GM08714 (cell line): Measurements from ENCODE around the gene CSNK2A2.

Source experiments
- H3K4me3 ChIP-seq: fragments of 200-500 bp; sonication (Bioruptor generic); 2 replicates; pipeline ENCODE4 v1.5.1; 2014; ENCODE audit warnings: mild to moderate bottlenecking, low read length, inconsistent platforms
- ZNF274 ChIP-seq: IDR thresholded peaks from 2 replicates; pipeline ENCODE4 v1.6.1; 2012; ENCODE audit warnings: mild to moderate bottlenecking, low read depth, low read length

The CSNK2A2 gene

DNA sequence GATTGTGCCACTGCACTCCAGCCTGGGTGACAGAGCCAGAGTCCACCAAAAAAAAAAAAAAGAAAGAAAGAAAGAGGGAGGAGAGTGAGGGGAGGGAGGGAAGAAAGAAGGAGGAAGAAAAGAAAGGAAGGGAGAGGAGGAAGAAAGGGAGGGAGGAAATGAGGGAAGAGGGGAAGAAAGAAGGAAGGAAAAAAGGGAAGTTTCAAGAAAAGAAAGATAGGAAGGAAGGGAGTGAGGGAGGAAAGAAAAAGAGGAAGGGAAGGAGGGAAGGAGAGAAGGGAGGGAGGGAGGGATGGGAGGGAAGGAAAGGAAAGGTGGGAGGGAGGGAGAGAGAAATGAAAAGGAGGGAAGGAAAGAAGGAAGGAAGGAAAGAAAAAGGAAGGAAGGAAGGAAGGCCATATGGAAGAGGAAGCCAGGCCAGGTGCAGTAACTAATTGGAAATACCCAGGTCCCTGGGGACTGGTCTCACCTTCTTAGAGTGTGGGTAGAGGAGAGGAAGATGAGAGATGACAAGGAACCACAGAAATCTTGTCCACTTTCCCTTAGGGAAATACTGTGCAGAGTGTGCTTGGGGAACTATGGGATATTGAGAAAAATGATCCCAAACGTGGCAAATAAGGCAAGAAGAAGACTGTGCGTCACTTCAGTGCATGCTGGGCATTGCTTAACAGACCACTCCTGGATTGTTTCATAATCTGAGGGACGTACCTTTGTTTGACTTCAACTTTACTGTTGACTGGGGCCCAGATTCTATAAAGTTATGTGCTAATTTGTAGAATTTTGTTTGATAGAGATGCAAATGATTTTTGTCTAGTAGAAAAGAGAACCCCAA, 15.1 kb upstream of the CSNK2A2 start:
- H3K4me3 ChIP-seq: no peak overlapping the region
- TF ChIP-seq ZNF274: no peak

- H3K4me3 ChIP-seq: no peak overlapping the region
- no peak for TF ChIP-seq ZNF274
Measured at GRCh38 chr16:58211846-58212245, 13.9 kb upstream of the CSNK2A2 start.

- H3K4me3 ChIP-seq: no peak overlapping the region
- no peak for TF ChIP-seq ZNF274
Measured at GRCh38 chr16:58211245-58211644, 13.3 kb upstream of the CSNK2A2 start.

GRCh38 chr16:58205276-58206036, 7.5 kb upstream of the CSNK2A2 start:
- no peak for TF ChIP-seq ZNF274
- H3K4me3 ChIP-seq: no peak overlapping the region

DNA sequence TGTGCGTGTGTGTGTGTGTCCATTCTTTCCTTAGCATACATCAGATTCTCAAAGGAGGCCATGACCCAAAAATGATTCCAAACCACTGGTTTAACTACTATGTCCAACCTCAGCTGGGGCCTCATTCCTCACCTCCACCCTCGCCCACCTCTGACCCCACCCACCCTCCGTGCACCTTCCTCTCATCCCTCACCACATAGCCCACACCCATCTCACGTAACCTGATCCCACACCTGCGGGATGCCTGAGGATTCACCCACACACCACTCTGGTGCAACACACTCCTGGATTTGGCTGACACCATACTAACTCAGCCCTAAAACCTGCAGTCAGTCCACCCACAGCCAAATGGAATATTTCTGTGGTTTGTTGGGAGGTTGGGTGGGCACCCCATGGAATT, 3.3 kb upstream of the CSNK2A2 start:
- no peak for TF ChIP-seq ZNF274

DNA sequence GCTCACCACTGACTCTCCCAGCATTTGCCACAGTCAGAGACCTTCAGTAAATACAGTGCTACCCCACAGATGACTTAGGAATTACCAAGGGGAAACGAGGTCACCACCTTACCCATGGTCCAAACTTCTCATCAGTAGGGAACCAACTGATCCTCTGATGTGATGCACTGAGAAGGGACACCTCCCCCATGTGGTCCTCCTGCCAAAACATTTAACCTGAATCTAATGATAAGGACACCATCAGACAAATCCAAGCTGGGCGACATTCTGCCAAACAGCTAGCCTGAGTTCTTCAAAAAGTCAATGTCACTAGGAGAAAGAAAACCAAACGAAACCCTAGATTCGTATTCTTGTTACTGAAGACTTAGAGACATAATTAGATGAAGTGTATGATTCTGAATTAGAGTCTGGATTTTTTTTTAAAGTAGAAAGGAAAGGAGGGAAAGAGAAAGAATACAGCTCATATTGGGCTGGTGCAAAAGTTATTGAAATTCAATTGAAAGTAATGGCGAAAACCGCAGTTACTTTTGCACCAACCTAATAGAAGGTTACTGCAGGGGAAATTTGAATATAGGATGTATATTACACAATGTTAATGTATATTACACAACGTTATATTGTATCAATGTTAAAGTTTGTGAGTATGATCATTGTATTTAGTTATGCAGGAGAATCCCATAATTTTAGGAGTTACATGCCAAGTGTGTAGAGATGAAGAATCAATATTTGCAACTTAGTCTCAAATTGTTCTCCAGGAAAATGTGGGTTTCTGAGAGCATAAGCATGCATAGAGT, 2.3 kb upstream of the CSNK2A2 start:
- TF ChIP-seq ZNF274: no peak

More for the DNA sequence above, 3.3 kb upstream of the CSNK2A2 start:
- no peak overlapping the region for H3K4me3 ChIP-seq

GRCh38 chr16:58198803-58199411, 1.0 kb upstream of the CSNK2A2 start:
- no peak for TF ChIP-seq ZNF274
- H3K4me3 ChIP-seq: no peak overlapping the region

More for the DNA sequence above, 2.3 kb upstream of the CSNK2A2 start:
- H3K4me3 ChIP-seq: no peak overlapping the region

DNA sequence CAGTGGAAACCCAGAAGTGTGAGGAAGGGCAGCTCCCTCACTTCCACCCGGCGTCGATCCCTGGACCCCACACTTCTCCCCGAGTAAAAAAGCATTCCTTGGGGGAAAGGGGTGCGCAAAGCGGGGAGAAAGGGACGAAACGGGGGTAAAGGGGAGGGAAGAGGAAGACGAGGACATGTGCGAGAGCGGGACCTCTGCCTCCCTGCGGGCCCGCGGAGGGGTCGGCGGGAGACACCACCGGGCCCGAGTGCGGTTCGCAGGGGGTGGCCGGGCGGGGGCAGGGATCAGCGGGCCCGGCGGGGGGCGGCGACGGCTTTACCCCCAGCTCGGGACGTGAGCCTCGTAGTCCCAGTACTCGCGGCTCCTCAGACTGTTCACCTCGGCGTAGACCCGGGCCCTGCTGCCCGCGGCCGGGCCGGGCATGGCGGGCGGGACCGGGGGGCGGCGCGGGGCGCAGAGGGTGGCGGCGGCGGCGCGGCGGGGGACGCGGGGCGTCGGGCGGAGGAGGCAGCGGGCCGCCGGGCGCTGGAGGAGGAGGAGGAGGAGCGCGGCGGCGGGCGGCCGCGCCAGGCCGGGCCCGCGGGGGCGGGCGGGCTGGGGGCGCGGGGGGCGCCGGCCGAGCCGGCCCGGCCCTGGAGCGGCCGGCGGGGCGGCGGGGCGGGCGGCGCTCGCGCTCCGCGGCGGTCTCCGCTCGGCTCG, 443 bp downstream of the CSNK2A2 start:
- H3K4me3 ChIP-seq: peak overlapping the region; percentile 86
- no peak for TF ChIP-seq ZNF274

DNA sequence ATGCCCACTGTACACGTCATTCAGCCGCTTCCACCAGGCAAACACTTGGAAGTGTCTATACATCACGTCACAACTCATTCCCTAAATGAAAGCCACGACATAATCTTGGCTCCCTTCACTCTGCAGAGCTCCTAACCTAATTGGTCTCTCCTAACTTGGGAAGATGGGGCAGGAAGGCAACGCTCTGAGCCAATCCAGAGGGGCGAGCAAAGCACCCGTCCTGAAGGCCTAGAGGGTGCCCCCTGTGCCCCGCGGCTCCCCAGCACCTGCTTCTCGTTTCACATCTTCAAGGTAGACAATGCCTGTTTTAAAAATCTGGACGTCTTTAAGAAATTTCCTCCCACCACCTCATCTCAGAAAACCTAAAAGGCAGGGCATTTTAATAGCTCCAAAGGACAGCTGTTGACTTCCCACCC, 1.0 kb downstream of the CSNK2A2 start:
- peak overlapping the region; percentile 86 for H3K4me3 ChIP-seq
- TF ChIP-seq ZNF274: no peak

GRCh38 chr16:58195771-58196170, 2.1 kb downstream of the CSNK2A2 start:
- no peak for TF ChIP-seq ZNF274
- no peak overlapping the region for H3K4me3 ChIP-seq

DNA sequence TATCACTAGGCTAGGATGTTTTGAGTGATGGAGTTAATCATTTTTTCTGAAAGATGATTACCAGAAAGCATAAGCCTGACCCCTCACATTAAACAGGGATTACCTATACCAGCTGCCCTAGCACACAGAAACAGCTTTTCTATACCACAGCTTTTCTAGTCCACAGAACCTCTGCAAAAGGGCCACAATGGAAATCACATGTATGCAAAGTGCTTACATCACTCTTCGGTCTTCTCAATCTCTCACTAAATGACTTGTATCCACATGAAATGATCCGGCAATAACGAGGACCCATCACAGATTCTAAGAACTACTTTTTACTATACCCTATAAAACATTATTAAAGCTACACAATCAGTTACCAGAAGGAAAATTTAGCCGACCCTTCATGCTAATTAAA, 2.6 kb downstream of the CSNK2A2 start:
- no peak overlapping the region for H3K4me3 ChIP-seq
- no peak for TF ChIP-seq ZNF274

DNA sequence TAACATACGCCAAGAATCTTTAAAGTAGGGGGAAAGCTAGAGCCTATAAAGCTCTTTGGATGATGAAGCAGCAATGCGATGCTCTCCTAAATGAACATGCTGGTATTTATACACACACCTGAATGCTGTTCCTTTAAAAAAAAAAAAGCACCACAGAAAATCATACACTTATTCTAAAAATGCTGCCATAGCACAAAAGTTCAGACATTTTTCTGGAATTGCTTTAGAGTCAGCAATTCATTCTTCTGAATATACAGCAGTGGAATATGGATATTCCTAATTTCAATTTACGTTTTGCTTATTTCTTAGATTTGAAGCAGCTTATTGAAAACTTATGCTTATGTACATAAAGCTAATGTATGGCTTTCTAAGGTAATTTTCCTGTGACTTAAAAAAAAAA, 3.1 kb downstream of the CSNK2A2 start:
- no peak overlapping the region for H3K4me3 ChIP-seq

DNA sequence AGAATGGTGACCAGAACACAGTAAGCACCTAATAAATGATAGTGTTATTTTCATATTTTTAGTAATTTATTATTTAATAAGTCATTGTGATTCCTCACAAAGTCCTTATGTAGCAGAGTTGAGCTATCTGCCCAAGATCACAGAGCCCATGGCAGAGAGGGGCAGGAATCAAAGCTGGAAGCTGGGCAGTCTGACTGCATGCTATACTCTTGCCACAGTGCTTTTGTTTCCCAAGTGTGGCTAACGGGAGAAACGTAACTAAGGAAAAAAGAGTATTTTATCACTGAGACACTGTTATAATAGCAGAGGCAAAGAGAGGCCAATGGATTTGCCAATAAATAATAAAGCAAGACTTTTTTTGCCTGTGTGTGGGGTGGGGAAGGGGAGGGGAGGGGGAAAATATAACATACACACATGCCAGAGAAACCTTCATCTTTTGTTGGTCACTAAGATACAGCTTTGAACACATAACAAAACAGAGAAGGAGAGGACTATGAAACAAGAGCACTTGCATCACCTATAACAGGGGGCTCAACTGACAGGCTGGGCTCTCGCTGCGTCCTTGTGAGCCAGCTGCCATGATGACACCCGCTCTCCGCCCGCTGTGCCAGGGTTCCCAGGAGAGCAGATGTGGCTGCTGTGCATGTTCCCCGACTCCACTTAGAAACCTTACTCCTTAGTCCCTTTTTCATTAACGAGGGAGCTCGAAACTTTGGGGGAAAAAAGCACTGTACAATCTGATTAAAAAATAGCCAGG, 10.1 kb downstream of the CSNK2A2 start:
- no peak for TF ChIP-seq ZNF274
- no peak overlapping the region for H3K4me3 ChIP-seq

More for the DNA sequence above, 3.1 kb downstream of the CSNK2A2 start:
- TF ChIP-seq ZNF274: no peak

DNA sequence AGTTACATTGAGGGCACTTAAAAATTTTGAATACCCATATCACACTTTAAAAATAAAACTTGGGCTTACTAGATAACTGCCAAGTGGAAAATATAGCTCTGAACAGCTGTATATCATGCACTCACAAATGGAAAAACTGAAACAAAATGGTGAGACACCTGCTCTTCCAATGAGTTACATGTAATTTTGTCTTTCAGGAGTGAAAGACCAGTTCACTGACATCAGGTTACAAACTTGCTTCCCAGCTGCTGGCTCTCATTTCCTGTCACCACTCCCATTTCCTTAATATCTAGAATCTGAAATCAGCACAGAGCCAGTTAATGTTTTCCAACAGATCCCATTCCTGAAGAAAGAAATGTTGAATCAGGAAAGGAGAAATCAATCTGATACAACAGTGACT, 10.8 kb downstream of the CSNK2A2 start:
- no peak overlapping the region for H3K4me3 ChIP-seq
- no peak for TF ChIP-seq ZNF274
